ENCODE results near the gene AGPAT1.

AGPAT1 gene

GRCh38 chr6:32118782-32119628, 56.9 kb downstream of the AGPAT1 start:
- peak; percentile 81 for DNase-seq (ENCODE audit: low spot score)
- TF ChIP-seq CTCF (IDR thresholded peaks at IDR 0.05; ENCODE audit: extremely low read depth, missing control alignments), result peak; percentile 90

All from GM20000 (cell line).